Measurements from ENCODE around the gene TEDC1.

DNA sequence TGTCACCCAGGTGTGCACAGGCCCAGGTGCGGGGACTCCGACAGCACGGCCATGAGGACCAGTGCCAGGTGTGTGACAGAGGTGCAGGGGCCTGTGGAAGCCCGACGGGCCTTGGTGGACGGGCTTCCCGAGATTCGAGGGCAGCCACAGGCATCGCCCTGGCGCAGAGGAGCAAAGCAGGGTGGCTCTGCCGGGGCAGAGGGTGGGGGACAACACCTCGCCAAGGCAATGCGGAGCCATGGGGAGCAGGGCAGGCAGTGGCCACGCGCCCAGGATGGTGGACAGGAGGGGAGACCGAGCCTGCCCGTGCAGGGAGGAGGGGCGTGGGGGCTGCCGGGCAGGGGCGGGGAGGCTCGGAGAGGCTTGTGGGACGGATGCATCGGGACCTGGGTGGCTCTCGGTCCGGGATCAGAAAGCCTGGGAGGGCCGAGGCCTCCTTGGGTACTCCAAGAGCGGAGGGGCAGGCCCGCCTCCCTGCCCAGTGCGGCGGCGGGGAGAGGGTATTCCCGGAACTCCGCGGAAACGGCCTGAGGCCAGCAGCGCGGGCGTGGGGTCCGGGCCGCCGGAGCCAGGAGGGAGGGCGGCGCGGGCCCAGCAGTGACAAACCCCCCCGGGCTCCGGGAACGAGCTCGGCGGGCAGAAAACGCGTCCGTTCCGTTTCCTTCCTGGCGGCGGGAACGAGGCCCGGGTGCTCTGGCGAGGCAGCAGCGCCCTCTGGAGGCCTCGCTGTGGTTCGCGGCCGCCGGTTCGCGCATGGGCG lies 37.0 kb downstream of the TEDC1 start:
- no peak for TF ChIP-seq ZNF530 (tag by site-specific recombination; IDR thresholded peaks at IDR 0.05; ENCODE audit: low read depth)
- TF ChIP-seq, protein P1, sequence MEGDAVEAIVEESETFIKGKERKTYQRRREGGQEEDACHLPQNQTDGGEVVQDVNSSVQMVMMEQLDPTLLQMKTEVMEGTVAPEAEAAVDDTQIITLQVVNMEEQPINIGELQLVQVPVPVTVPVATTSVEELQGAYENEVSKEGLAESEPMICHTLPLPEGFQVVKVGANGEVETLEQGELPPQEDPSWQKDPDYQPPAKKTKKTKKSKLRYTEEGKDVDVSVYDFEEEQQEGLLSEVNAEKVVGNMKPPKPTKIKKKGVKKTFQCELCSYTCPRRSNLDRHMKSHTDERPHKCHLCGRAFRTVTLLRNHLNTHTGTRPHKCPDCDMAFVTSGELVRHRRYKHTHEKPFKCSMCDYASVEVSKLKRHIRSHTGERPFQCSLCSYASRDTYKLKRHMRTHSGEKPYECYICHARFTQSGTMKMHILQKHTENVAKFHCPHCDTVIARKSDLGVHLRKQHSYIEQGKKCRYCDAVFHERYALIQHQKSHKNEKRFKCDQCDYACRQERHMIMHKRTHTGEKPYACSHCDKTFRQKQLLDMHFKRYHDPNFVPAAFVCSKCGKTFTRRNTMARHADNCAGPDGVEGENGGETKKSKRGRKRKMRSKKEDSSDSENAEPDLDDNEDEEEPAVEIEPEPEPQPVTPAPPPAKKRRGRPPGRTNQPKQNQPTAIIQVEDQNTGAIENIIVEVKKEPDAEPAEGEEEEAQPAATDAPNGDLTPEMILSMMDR (tag by site-specific recombination; IDR thresholded peaks at IDR 0.05) = peak; percentile 92
